ENCODE results near the gene VAPB.

Gene VAPB

DNA sequence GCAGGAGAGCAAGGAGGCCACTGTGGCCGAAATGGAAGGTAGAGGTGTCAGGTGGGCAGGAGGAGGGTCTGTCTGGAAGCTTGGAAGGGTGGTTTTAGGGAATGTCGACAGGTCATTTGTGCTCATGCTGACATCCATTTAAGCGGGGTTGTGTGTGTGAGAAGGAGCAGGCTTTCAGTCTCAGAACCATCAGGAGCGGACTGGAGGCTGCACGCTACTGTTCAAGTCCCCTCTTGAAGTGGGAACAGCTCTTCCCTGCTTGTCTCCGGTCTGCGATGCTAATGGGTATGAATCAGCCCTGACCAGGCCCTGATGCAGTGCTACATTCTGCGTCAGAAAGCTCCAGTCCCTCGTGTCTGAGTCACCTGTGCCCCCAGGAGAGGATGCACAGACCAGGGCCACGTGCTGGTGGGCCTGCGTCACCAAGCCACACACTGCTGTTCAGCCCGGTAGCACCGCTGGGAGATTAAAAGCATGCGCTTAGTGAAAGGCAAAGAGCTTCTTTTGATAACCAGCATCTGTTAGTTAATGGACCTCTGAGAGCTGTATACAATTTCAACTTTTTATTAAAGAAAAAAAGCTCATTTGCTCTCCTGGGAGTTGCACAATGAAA is 68.2 kb downstream of the VAPB start:
- no peak for DNase-seq (ENCODE audit: extremely low read depth, low read depth)
- TF ChIP-seq CTCF (IDR thresholded peaks at IDR 0.05; ENCODE audit: low read depth, low read length): no peak

GRCh38 chr20:58458342-58459057 is 69.5 kb downstream of the VAPB start:
- TF ChIP-seq CTCF (IDR thresholded peaks at IDR 0.05; ENCODE audit: low read depth, low read length): no peak
- no peak for DNase-seq (ENCODE audit: extremely low read depth, low read depth)

DNA sequence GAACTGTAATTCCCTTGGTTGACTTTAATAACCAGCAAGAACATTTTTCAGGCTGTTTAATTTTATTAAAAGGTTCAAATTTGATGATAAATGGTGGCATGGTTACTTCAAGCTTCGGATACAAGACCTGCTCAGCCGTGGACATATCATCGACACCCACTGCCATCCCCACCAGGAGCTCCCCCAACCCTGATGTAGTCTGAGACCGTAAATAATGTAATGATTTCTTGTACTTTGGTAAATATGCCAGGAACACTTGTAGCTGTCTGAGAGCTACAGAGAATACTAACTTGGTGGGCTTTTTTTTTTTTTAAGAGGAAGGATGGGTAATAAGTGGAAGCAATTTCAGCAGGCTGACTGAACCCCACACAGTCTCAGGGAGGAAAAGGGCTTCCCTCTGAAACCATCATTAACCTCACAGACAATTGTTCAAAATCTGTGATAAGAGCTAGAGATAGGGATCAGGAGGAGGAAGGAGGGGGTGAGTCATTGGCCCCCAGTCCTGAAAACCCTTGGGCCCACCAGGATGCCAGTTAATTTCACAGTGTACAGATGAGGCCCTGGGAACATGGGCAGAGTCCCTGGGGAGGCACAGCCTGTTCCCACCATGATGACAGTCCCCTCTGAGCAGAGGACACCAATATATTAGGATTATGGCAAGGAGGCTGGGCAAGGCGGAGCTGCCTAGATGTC is 70.2 kb downstream of the VAPB start:
- no peak for TF ChIP-seq CTCF (IDR thresholded peaks at IDR 0.05; ENCODE audit: low read depth, low read length)
- DNase-seq (ENCODE audit: extremely low read depth, low read depth): no peak

DNA sequence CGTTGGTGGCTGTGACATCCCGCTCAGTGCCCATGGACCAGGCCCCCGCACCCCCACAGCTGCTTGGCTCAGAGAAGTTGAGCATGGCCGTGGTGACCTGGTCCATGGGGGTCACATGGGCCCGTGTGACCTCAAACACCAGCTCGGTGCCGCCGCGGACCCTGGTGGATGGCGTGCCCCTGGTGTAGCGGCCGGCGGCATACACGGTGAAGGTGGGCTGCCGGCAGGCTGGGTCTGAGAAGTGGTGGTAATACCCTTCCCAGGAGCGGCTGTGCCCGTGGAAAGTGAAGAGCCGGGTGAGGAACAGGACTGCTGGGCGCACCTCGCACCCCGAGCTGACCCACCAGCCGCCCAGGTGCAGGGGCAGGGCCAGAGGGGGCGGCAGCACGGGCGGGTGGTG is 72.1 kb downstream of the VAPB start:
- TF ChIP-seq CTCF (IDR thresholded peaks at IDR 0.05; ENCODE audit: low read depth, low read length): no peak

GRCh38 chr20:58461899-58462298 is 72.9 kb downstream of the VAPB start:
- no peak for DNase-seq (ENCODE audit: extremely low read depth, low read depth)
- TF ChIP-seq CTCF (IDR thresholded peaks at IDR 0.05; ENCODE audit: low read depth, low read length): no peak

More for the DNA sequence above, 72.1 kb downstream of the VAPB start:
- DNase-seq (ENCODE audit: extremely low read depth, low read depth): no peak

DNA sequence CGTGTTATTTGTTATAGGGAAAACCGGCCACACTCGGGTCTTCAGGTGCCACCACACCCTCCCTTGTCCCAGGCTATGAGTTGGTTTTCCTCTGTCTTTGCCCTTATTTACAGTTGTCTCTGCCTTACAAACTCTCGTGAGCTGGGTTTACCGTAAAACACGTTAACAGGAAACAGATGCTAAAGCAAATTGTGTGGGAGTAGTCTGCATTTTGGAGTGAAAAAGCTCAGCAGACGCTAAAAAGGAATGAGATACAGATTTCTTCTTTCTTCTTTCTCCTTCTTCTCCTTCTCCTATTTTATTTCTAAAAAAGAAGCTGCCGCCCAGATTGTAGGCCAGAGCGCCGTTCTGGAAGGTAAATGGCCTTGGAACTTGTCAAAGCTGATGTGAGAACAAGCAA is 74.2 kb downstream of the VAPB start:
- TF ChIP-seq CTCF (IDR thresholded peaks at IDR 0.05; ENCODE audit: low read depth, low read length): no peak

DNA sequence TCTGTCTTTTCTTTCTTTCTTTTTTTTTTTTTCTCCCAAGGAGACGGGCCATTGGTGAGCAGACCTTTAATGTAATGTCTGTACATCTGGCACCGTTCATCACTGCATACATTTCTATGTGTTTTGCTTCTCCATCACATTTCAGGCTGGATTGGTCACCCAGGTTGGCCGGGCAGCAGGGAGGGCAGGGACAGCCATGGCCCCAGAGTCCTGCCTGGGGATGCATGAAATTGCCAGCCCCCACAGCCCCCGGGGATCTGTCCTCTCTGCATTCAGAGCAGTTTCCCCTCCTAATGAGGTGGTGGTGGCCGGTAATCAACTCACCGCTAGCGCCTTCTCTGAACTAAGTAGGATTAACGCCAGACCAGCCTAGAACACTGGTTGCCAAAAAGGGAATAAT is 75.8 kb downstream of the VAPB start:
- TF ChIP-seq CTCF (IDR thresholded peaks at IDR 0.05; ENCODE audit: low read depth, low read length): no peak
- no peak for DNase-seq (ENCODE audit: extremely low read depth, low read depth)

More for the DNA sequence above, 74.2 kb downstream of the VAPB start:
- DNase-seq (ENCODE audit: extremely low read depth, low read depth): no peak

Data from AG09319 (cell line).